GM06990 (cell line): ENCODE measurements around the gene SLC9A9.

ENCODE experiments used
- DNase-seq: peaks from one replicate; pipeline ENCODE4 v3.0.0-alpha.2; 2011; ENCODE audit not compliant: insufficient read length; ENCODE audit errors: extremely low read depth
- H3K27me3 ChIP-seq: replicated peaks from 2 replicates; pipeline ENCODE4 v1.6.0; 2011; ENCODE audit warnings: low read length; ENCODE audit not compliant: control insufficient read depth, insufficient read depth
- H3K36me3 ChIP-seq: 2 replicates; pipeline ENCODE4 v1.5.1; 2011; ENCODE audit warnings: low read length; ENCODE audit not compliant: control insufficient read depth, insufficient read depth
- H3K4me3 ChIP-seq: replicated peaks from 2 replicates; pipeline ENCODE4 v1.5.1; 2011; ENCODE audit warnings: low read depth, mild to moderate bottlenecking, control low read depth, low read length
- TF ChIP-seq, protein P1 (sequence below): IDR thresholded peaks from 2 replicates; pipeline ENCODE4 v1.5.1; 2011; ENCODE audit warnings: low read length, control low read depth, mild to moderate bottlenecking, inconsistent platforms; ENCODE audit not compliant: insufficient read depth, poor library complexity, severe bottlenecking

Gene SLC9A9

DNA sequence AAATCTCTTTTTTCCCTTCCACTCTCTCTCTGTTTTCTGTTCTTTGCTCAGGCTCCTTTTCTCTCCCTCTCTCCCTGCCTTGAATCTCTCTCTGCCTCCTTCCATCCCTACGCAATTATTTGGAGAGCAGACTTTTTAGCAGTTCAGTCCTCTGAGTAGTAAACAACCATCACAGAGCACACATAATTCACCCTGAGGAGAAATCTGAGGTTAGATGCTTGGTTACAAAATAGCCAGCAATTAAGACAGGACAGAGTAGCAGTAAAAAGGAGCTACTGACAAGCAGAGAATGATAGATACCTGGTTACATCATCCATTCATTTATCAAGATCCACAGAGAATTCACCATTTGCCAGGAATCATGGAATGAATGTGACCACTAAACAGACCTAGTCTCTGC, 25.5 kb downstream of the SLC9A9 start:
- H3K4me3 ChIP-seq: no peak overlapping the region
- TF ChIP-seq, protein P1, sequence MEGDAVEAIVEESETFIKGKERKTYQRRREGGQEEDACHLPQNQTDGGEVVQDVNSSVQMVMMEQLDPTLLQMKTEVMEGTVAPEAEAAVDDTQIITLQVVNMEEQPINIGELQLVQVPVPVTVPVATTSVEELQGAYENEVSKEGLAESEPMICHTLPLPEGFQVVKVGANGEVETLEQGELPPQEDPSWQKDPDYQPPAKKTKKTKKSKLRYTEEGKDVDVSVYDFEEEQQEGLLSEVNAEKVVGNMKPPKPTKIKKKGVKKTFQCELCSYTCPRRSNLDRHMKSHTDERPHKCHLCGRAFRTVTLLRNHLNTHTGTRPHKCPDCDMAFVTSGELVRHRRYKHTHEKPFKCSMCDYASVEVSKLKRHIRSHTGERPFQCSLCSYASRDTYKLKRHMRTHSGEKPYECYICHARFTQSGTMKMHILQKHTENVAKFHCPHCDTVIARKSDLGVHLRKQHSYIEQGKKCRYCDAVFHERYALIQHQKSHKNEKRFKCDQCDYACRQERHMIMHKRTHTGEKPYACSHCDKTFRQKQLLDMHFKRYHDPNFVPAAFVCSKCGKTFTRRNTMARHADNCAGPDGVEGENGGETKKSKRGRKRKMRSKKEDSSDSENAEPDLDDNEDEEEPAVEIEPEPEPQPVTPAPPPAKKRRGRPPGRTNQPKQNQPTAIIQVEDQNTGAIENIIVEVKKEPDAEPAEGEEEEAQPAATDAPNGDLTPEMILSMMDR: no peak
- no peaks in the 10 kb centered on the region for H3K27me3 ChIP-seq
- H3K36me3 ChIP-seq: no peaks in the 10 kb centered on the region
- no peak for DNase-seq

DNA sequence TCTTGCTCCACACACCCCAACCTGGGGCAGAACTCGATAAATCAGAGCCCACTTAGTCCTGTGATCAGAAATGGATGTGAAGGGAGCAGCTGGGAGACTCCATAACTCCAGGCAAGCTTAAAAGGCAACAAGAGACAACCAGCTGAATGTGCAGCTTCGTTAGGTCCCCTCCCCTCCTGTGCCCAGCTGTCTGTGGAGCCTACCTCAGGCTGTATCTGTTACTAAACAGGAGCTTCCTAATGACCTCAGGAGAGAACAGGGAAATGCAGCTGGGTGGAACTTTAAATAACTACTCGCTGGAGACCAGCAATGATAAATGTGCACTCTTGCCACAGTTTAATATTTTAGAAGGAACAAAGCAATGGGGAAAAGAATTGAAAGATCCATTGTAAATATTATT, 25.9 kb downstream of the SLC9A9 start:
- TF ChIP-seq, protein P1: no peak
- H3K36me3 ChIP-seq: no peaks in the 10 kb centered on the region
- H3K4me3 ChIP-seq: no peak overlapping the region
- no peaks in the 10 kb centered on the region for H3K27me3 ChIP-seq
- no peak for DNase-seq

DNA sequence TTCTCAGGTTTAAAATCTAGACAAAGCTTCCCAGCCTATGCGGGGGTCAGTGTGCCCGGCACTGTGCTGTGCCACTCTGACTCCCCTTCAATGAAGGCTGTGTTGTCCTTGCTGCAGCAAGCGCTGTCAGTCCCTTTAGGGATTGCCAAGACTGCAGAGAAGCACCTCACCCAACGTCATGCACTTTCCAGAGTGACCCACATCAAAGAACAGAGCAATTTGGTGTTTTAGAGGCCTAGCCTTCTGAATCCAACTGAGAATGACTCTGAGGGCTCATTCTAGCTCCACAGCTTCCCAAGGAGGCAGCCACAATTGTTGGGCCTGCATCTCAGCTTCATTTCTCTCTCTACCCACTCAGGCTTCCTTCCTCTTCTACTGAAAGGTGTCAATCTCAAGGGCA, 26.4 kb downstream of the SLC9A9 start:
- Histone ChIP-seq H3K36me3 (no peaks in the 10 kb centered on the region), H3K27me3 (no peaks in the 10 kb centered on the region), H3K4me3 (no peak overlapping the region)
- TF ChIP-seq, protein P1: no peak
- no peak for DNase-seq

DNA sequence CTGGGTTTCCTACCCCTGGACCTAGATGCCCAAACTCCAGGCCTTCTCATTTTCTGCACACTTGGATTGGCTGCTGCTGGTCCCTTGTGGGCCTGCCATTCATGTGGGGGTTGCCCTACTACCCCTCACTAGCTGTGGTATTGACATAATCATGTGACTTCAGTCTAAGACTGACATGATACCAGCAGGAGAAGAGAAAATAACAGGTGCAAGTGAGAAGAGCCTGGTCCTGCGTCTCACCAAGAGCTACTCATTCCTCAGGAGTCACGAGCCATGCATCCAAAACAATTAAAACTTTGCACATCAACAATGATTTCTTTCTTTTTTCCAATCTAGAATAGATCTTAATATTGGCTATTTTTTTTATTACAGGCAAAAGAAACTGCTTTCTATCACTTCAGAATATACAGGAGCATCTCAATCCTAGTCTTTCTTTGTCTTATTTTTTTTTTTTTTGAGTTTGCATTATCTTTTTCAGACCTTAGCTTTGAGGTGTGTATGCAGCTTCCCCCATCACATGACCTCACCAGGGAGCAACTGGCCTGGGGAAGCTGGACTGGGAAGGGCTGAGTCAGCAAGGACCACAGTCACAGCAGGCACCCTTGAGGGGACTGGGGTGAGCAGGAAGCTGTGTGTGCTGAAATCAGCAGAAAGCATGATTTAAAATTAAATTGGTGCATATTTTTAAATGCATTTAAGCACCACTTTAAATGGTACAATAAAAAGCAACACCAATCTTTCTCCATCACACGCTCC, 27.6 kb downstream of the SLC9A9 start:
- Histone ChIP-seq H3K27me3 (no peaks in the 10 kb centered on the region), H3K36me3 (no peaks in the 10 kb centered on the region), H3K4me3 (no peak overlapping the region)
- TF ChIP-seq, protein P1: no peak
- no peak for DNase-seq

DNA sequence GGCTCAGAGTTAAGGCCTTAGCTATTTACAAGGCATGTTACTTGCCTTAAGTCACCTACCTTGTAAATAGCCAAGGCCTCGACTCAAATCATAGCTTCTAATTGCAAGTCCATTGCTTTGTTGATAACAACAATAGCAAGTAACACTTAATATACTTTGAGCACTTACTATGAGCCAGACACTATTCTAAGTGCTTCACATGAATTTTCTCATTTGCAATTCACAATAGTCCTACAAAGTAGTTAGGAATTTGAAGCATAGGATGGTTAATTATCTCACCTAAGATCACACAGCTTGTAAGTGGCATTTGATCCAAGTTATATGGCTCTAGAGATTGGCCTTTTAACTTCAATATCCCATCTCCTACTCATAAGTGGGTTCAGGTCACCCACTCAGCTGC, 28.4 kb downstream of the SLC9A9 start:
- no peaks in the 10 kb centered on the region for H3K27me3 ChIP-seq
- TF ChIP-seq, protein P1: no peak
- no peak for DNase-seq
- H3K4me3 ChIP-seq: no peak overlapping the region
- no peaks in the 10 kb centered on the region for H3K36me3 ChIP-seq
